GM23338 (cell line): Measurements from ENCODE around the gene PHC2. TPM values are rescaled to one million over a fixed set of nuclear protein-coding genes. Genes with fewer than 3 reads are reported as not detected.

Source experiments
- ATAC-seq: fragments of 200-7000 bp; cut with Tn5 transposase; 3 replicates; pipeline ENCODE4 v1.9.1; 2020
- DNase-seq: peaks from one replicate; pipeline ENCODE4 v3.0.0-alpha.2; 2015; ENCODE audit warnings: low spot score
- H2AFZ ChIP-seq: fragments of 200-600 bp; sonication (generic); 2 replicates; pipeline ENCODE4 v1.8.0; 2016; ENCODE audit warnings: antibody characterized with exemption, mild to moderate bottlenecking, moderate library complexity
- H3F3A ChIP-seq: fragments of 200-600 bp; sonication (generic); replicated peaks from 2 replicates; pipeline ENCODE4 v1.8.0; 2017; ENCODE audit warnings: antibody characterized with exemption, mixed run types, low read depth
- H3K27ac ChIP-seq: fragments of 200-600 bp; sonication (generic); 2 replicates; pipeline ENCODE4 v1.6.1; 2016; ENCODE audit warnings: low read depth
- H3K27me3 ChIP-seq: fragments of 200-600 bp; sonication (generic); 2 replicates; pipeline ENCODE4 v1.8.0; 2016; ENCODE audit warnings: mild to moderate bottlenecking, mixed run types, moderate library complexity; ENCODE audit not compliant: insufficient read depth
- H3K36me3 ChIP-seq: fragments of 200-600 bp; sonication (generic); 2 replicates; pipeline ENCODE4 v1.8.0; 2016; ENCODE audit warnings: mild to moderate bottlenecking; ENCODE audit not compliant: insufficient read depth
- H3K4me1 ChIP-seq: fragments of 200-600 bp; sonication (generic); 2 replicates; pipeline ENCODE4 v1.8.0; 2016; ENCODE audit warnings: mild to moderate bottlenecking, moderate library complexity; ENCODE audit not compliant: insufficient read depth
- H3K4me2 ChIP-seq: fragments of 200-600 bp; sonication (generic); 2 replicates; pipeline ENCODE4 v1.7.1; 2017; ENCODE audit warnings: mixed run types
- H3K4me3 ChIP-seq: fragments of 200-600 bp; sonication (generic); 2 replicates; pipeline ENCODE4 v1.6.1; 2016; ENCODE audit warnings: mixed run types
- H3K79me2 ChIP-seq: fragments of 200-600 bp; sonication (generic); replicated peaks from 2 replicates; pipeline ENCODE4 v1.8.0; 2017; ENCODE audit warnings: mild to moderate bottlenecking; ENCODE audit not compliant: insufficient read depth
- H3K9me2 ChIP-seq: fragments of 200-600 bp; sonication (generic); 2 replicates; pipeline ENCODE4 v1.8.0; 2017; ENCODE audit not compliant: insufficient read depth
- H4K20me1 ChIP-seq: fragments of 200-600 bp; sonication (generic); replicated peaks from 2 replicates; pipeline ENCODE4 v1.8.0; 2017; ENCODE audit warnings: mild to moderate bottlenecking; ENCODE audit not compliant: insufficient read depth
- H3K27ac Mint-ChIP-seq: 2 replicates; pipeline ENCODE4 v1.8.0; 2020; ENCODE audit warnings: inconsistent platforms, mild to moderate bottlenecking, moderate library complexity, mixed read lengths
- H3K27me3 Mint-ChIP-seq: 3 replicates; pipeline ENCODE4 v1.8.0; 2022; ENCODE audit warnings: low read depth, mild to moderate bottlenecking, moderate library complexity, mixed read lengths, inconsistent platforms; ENCODE audit not compliant: insufficient read depth, poor library complexity
- H3K36me3 Mint-ChIP-seq: 3 replicates; pipeline ENCODE4 v1.8.0; 2021; ENCODE audit warnings: low read depth, mild to moderate bottlenecking, inconsistent platforms, moderate library complexity, mixed read lengths
- H3K4me1 Mint-ChIP-seq: 3 replicates; pipeline ENCODE4 v1.8.0; 2020; ENCODE audit warnings: mild to moderate bottlenecking, inconsistent platforms, mixed read lengths
- H3K4me3 Mint-ChIP-seq: 3 replicates; pipeline ENCODE4 v1.8.0; 2021; ENCODE audit warnings: moderate library complexity, mild to moderate bottlenecking, inconsistent platforms, mixed read lengths
- H3K9me3 Mint-ChIP-seq: 3 replicates; pipeline ENCODE4 v1.8.0; 2020; ENCODE audit warnings: moderate library complexity, mild to moderate bottlenecking, inconsistent platforms, mixed read lengths
- CREB1 ChIP-seq: fragments of 250-450 bp; sonication (Bioruptor Pico); IDR thresholded peaks from 2 replicates; pipeline ENCODE4 v1.5.0; 2020; ENCODE audit warnings: low read depth, mild to moderate bottlenecking, moderate library complexity
- ETS1 ChIP-seq: IDR thresholded peaks from 2 replicates; pipeline ENCODE4 v1.6.1; 2016; ENCODE audit warnings: antibody characterized with exemption
- EZH2 ChIP-seq: fragments of 200-600 bp; sonication (generic); IDR thresholded peaks from one replicate; pipeline ENCODE4 v1.8.0; 2017; ENCODE audit warnings: antibody characterized with exemption, mild to moderate bottlenecking, low read depth; ENCODE audit not compliant: unreplicated experiment
- EZH2phosphoT487 ChIP-seq: fragments of 200-600 bp; sonication (generic); IDR thresholded peaks from one replicate; pipeline ENCODE4 v1.8.1; 2018; ENCODE audit warnings: antibody characterized with exemption; ENCODE audit not compliant: unreplicated experiment
- JUNB ChIP-seq: IDR thresholded peaks from one replicate; pipeline ENCODE4 v1.6.1; 2016; ENCODE audit warnings: antibody characterized with exemption; ENCODE audit not compliant: unreplicated experiment
- NANOG ChIP-seq: IDR thresholded peaks from 2 replicates; pipeline ENCODE4 v1.6.1; 2016; ENCODE audit warnings: antibody characterized with exemption, borderline replicate concordance
- POLR2AphosphoS5 ChIP-seq: IDR thresholded peaks from 2 replicates; pipeline ENCODE4 v1.6.1; 2016; ENCODE audit warnings: antibody characterized with exemption, low read depth
- STAT1 ChIP-seq: IDR thresholded peaks from one replicate; pipeline ENCODE4 v1.6.1; 2016; ENCODE audit warnings: antibody characterized with exemption; ENCODE audit not compliant: unreplicated experiment
- ZNF114 ChIP-seq: fragments of 250-450 bp; sonication (Bioruptor Pico); IDR thresholded peaks from 2 replicates; pipeline ENCODE4 v1.5.0; 2020; ENCODE audit warnings: mild to moderate bottlenecking, moderate library complexity
- ZNF331 ChIP-seq: fragments of 250-450 bp; sonication (Bioruptor Pico); IDR thresholded peaks from 2 replicates; pipeline ENCODE4 v1.5.0; 2020; ENCODE audit warnings: low read depth, mild to moderate bottlenecking, moderate library complexity
- polyA plus RNA-seq: library from polyadenylated mRNA; unstranded; fragments of >200 nt; fragmentation: Nextera tagmentation; extraction: Ambion mirVana; gene quantifications from 2 replicates; pipeline ENCODE4 v1.2.1, GENCODE V29; 2016
- total RNA-seq: library from RNA; depleted of rRNA; stranded (reverse); fragments of >200 nt; shearing (Covaris generic); gene quantifications from 2 replicates; pipeline ENCODE4 v1.2.3, GENCODE V29; 2014
- TF ChIP-seq, protein P1 (sequence below), 2 experiments: fragments of 200-600 bp in 1 of 2; sonication (generic) in 1 of 2; conservative IDR thresholded peaks; 2 replicates each; pipeline versions ENCODE4 v1.5.1 to v1.6.1; 2016 to 2017; ENCODE audit warnings: antibody characterized with exemption in 2 of 2, low read depth in 2 of 2, mild to moderate bottlenecking in 2 of 2, moderate library complexity in 1 of 2
- TF ChIP-seq, protein P2 (sequence below): IDR thresholded peaks from one replicate; pipeline ENCODE4 v1.6.1; 2018; ENCODE audit warnings: antibody characterized with exemption; ENCODE audit not compliant: unreplicated experiment
- TF ChIP-seq, protein P3 (sequence below): fragments of 250-450 bp; sonication (Bioruptor Pico); IDR thresholded peaks from 2 replicates; pipeline ENCODE4 v1.5.0; 2020; ENCODE audit warnings: mild to moderate bottlenecking, moderate library complexity

Gene PHC2
- total and polyA plus RNA-seq, 2 experiments from 2014 or later: 1.7 to 7.3 TPM

DNA sequence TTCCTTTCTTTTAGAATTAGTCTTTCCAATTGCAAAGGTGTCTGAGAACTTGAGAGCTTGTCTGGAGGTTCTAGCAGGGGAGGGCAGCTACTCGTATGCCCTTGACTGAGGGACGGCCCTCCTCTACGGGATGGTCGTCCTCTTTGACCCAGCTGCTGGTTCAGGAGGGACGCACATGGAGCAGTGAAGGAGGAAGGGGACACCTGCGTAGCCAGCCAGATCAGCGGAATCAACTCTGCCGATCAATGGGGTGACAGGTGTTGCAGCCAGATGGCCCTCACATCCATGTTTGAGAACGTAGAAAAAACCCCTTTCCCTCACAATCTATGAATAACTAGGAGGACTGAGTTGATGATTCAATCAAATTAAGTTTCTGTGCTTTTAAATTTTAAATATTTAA is 94.3 kb downstream of the PHC2 start:
- Histone ChIP-seq H2AFZ (no peak overlapping the region), H3K4me3 (no peak overlapping the region), H3F3A (0 out of 2 replicates have a peak, but pooled peaks cover 4% of the 10 kb centered on the region), H3K79me2 (no peaks in the 10 kb centered on the region), H4K20me1 (peaks cover 18% of the 10 kb centered on the region; the same call in 1 of the 2 replicates), H3K9me2 (no peaks in the 10 kb centered on the region), H3K4me2 (no peak overlapping the region), H3K27ac (no peak overlapping the region), H3K27me3 (peaks cover 47% of the 10 kb centered on the region), H3K4me1 (peaks cover 47% of the 10 kb centered on the region), H3K36me3 (no peaks in the 10 kb centered on the region)
- Mint-ChIP-seq H3K9me3 (no peaks in the 10 kb centered on the region; the same call in 2 of the 3 replicates), H3K4me3 (no peak overlapping the region), H3K36me3 (no peaks in the 10 kb centered on the region), H3K4me1 (peaks cover 60% of the 10 kb centered on the region), H3K27me3 (peaks cover 22% of the 10 kb centered on the region), H3K27ac (no peak overlapping the region)
- ATAC-seq (no peak), DNase-seq (no peak)
- TF ChIP-seq ZNF331 (CRISPR knock-in tag) (no peak), POLR2AphosphoS5 (no peak), CREB1 (CRISPR knock-in tag) (no peak), EZH2 (no peak), ZNF114 (no peak), NANOG (no peak), JUNB (no peak), EZH2phosphoT487 (no peak), ETS1 (no peak), STAT1 (no peak)
- TF ChIP-seq, protein P1, sequence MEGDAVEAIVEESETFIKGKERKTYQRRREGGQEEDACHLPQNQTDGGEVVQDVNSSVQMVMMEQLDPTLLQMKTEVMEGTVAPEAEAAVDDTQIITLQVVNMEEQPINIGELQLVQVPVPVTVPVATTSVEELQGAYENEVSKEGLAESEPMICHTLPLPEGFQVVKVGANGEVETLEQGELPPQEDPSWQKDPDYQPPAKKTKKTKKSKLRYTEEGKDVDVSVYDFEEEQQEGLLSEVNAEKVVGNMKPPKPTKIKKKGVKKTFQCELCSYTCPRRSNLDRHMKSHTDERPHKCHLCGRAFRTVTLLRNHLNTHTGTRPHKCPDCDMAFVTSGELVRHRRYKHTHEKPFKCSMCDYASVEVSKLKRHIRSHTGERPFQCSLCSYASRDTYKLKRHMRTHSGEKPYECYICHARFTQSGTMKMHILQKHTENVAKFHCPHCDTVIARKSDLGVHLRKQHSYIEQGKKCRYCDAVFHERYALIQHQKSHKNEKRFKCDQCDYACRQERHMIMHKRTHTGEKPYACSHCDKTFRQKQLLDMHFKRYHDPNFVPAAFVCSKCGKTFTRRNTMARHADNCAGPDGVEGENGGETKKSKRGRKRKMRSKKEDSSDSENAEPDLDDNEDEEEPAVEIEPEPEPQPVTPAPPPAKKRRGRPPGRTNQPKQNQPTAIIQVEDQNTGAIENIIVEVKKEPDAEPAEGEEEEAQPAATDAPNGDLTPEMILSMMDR (conservative IDR thresholded peaks at IDR 0.05; ENCODE audit: low read depth in 2 of 2): no peak
- TF ChIP-seq, protein P2, sequence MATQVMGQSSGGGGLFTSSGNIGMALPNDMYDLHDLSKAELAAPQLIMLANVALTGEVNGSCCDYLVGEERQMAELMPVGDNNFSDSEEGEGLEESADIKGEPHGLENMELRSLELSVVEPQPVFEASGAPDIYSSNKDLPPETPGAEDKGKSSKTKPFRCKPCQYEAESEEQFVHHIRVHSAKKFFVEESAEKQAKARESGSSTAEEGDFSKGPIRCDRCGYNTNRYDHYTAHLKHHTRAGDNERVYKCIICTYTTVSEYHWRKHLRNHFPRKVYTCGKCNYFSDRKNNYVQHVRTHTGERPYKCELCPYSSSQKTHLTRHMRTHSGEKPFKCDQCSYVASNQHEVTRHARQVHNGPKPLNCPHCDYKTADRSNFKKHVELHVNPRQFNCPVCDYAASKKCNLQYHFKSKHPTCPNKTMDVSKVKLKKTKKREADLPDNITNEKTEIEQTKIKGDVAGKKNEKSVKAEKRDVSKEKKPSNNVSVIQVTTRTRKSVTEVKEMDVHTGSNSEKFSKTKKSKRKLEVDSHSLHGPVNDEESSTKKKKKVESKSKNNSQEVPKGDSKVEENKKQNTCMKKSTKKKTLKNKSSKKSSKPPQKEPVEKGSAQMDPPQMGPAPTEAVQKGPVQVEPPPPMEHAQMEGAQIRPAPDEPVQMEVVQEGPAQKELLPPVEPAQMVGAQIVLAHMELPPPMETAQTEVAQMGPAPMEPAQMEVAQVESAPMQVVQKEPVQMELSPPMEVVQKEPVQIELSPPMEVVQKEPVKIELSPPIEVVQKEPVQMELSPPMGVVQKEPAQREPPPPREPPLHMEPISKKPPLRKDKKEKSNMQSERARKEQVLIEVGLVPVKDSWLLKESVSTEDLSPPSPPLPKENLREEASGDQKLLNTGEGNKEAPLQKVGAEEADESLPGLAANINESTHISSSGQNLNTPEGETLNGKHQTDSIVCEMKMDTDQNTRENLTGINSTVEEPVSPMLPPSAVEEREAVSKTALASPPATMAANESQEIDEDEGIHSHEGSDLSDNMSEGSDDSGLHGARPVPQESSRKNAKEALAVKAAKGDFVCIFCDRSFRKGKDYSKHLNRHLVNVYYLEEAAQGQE: no peak
- TF ChIP-seq, protein P3, sequence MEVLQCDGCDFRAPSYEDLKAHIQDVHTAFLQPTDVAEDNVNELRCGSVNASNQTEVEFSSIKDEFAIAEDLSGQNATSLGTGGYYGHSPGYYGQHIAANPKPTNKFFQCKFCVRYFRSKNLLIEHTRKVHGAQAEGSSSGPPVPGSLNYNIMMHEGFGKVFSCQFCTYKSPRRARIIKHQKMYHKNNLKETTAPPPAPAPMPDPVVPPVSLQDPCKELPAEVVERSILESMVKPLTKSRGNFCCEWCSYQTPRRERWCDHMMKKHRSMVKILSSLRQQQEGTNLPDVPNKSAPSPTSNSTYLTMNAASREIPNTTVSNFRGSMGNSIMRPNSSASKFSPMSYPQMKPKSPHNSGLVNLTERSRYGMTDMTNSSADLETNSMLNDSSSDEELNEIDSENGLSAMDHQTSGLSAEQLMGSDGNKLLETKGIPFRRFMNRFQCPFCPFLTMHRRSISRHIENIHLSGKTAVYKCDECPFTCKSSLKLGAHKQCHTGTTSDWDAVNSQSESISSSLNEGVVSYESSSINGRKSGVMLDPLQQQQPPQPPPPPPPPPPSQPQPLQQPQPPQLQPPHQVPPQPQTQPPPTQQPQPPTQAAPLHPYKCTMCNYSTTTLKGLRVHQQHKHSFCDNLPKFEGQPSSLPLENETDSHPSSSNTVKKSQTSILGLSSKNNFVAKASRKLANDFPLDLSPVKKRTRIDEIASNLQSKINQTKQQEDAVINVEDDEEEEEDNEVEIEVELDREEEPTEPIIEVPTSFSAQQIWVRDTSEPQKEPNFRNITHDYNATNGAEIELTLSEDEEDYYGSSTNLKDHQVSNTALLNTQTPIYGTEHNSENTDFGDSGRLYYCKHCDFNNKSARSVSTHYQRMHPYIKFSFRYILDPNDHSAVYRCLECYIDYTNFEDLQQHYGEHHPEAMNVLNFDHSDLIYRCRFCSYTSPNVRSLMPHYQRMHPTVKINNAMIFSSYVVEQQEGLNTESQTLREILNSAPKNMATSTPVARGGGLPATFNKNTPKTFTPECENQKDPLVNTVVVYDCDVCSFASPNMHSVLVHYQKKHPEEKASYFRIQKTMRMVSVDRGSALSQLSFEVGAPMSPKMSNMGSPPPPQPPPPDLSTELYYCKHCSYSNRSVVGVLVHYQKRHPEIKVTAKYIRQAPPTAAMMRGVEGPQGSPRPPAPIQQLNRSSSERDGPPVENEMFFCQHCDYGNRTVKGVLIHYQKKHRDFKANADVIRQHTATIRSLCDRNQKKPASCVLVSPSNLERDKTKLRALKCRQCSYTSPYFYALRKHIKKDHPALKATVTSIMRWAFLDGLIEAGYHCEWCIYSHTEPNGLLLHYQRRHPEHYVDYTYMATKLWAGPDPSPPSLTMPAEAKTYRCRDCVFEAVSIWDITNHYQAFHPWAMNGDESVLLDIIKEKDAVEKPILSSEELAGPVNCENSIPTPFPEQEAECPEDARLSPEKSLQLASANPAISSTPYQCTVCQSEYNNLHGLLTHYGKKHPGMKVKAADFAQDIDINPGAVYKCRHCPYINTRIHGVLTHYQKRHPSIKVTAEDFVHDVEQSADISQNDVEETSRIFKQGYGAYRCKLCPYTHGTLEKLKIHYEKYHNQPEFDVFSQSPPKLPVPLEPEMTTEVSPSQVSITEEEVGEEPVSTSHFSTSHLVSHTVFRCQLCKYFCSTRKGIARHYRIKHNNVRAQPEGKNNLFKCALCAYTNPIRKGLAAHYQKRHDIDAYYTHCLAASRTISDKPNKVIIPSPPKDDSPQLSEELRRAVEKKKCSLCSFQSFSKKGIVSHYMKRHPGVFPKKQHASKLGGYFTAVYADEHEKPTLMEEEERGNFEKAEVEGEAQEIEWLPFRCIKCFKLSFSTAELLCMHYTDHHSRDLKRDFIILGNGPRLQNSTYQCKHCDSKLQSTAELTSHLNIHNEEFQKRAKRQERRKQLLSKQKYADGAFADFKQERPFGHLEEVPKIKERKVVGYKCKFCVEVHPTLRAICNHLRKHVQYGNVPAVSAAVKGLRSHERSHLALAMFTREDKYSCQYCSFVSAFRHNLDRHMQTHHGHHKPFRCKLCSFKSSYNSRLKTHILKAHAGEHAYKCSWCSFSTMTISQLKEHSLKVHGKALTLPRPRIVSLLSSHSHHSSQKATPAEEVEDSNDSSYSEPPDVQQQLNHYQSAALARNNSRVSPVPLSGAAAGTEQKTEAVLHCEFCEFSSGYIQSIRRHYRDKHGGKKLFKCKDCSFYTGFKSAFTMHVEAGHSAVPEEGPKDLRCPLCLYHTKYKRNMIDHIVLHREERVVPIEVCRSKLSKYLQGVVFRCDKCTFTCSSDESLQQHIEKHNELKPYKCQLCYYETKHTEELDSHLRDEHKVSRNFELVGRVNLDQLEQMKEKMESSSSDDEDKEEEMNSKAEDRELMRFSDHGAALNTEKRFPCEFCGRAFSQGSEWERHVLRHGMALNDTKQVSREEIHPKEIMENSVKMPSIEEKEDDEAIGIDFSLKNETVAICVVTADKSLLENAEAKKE (CRISPR knock-in tag): no peak
